ENCODE results near the gene DCTN3.

DNA sequence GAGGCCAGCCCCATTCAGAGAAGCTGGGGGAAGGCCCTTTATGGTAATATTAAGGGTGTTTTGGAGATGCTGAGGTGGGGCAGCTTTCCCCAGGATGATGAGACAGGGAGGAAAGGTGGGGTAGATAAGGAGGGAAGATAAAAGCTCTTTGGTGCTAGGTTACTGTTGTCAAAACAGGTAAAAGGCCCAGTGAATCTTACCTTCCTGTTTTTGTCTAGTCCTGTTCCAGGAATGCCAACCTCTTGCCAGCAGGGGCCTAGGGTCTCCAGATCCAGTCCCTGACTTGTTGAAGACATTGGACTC lies 43.0 kb upstream of the DCTN3 start:
- TF ChIP-seq, protein P1, sequence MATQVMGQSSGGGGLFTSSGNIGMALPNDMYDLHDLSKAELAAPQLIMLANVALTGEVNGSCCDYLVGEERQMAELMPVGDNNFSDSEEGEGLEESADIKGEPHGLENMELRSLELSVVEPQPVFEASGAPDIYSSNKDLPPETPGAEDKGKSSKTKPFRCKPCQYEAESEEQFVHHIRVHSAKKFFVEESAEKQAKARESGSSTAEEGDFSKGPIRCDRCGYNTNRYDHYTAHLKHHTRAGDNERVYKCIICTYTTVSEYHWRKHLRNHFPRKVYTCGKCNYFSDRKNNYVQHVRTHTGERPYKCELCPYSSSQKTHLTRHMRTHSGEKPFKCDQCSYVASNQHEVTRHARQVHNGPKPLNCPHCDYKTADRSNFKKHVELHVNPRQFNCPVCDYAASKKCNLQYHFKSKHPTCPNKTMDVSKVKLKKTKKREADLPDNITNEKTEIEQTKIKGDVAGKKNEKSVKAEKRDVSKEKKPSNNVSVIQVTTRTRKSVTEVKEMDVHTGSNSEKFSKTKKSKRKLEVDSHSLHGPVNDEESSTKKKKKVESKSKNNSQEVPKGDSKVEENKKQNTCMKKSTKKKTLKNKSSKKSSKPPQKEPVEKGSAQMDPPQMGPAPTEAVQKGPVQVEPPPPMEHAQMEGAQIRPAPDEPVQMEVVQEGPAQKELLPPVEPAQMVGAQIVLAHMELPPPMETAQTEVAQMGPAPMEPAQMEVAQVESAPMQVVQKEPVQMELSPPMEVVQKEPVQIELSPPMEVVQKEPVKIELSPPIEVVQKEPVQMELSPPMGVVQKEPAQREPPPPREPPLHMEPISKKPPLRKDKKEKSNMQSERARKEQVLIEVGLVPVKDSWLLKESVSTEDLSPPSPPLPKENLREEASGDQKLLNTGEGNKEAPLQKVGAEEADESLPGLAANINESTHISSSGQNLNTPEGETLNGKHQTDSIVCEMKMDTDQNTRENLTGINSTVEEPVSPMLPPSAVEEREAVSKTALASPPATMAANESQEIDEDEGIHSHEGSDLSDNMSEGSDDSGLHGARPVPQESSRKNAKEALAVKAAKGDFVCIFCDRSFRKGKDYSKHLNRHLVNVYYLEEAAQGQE (IDR thresholded peaks at IDR 0.05; ENCODE audit: insufficient replicate concordance, low read depth): no peak
- TF ChIP-seq CTCF (IDR thresholded peaks at IDR 0.05; ENCODE audit: insufficient read depth, low read length) (no peak), SPI1 (IDR thresholded peaks at IDR 0.05; ENCODE audit: borderline replicate concordance, low read depth) (no peak), POLR2AphosphoS5 (IDR thresholded peaks at IDR 0.05; ENCODE audit: low read depth) (no peak)

Data from HL-60 (cell line).